Uterus (tissue), 2 donors: ENCODE data around the gene NTRK2.

Experiments used
- CTCF ChIP-seq, 4 experiments: fragments of 200-600 bp in 2 of 4; fragments of 450-650 bp in 2 of 4; sonication (generic) in 2 of 4; IDR thresholded peaks; one replicate each; pipeline ENCODE4 v1.5.1; 2016 to 2019; ENCODE audit warnings: antibody characterized with exemption in 4 of 4, mild to moderate bottlenecking in 2 of 4, moderate library complexity in 1 of 4
- POLR2A ChIP-seq, 2 donors: fragments of 450-650 bp; IDR thresholded peaks; one replicate each; pipeline ENCODE4 v1.6.1; 2016; ENCODE audit warnings: antibody characterized with exemption in 2 of 2, mild to moderate bottlenecking in 1 of 2, moderate library complexity in 1 of 2

GRCh38 chr9:85004818-85005413 is 335.4 kb downstream of the NTRK2 start:
- TF ChIP-seq CTCF (IDR thresholded peaks at IDR 0.05), result no peak
- TF ChIP-seq POLR2A (IDR thresholded peaks at IDR 0.05), result no peak
